ENCODE data around the gene PPP4R1.

Gene PPP4R1

GRCh38 chr18:9506046-9506792 lies 108.1 kb downstream of the PPP4R1 start:
- Histone ChIP-seq H4K20me1 (peaks cover 0 to 45% (median 9%) of the 10 kb centered on the region in 11 experiments; a peak in 9 of 22 replicates), H3K36me3 (peaks cover 29 to 47% (median 37%) of the 10 kb centered on the region in 11 experiments), H3K27me3 (no peaks in the 10 kb centered on the region), H3K9ac (no peak overlapping the region), H3K4me3 (no peak overlapping the region), H3K9me3 (replicated peaks in 1 of 11) (peaks cover 47 to 59% (median 50%) of the 10 kb centered on the region in 11 experiments), H3K27ac (no peak overlapping the region), H3K4me2 (no peak overlapping the region), H3K4me1 (peaks cover 0 to 3% (median 0%) of the 10 kb centered on the region in 10 experiments; a peak in 1 of 20 replicates)
- no peak for TF ChIP-seq Cebpa-rat (IDR thresholded peaks at IDR 0.05)

Measured in BLaER1 treated with 17β-estradiol and CSF1 and Interleukin-3, amounts not matched to agents 10 nM and 100 nM (cell line).